GM10248 (cell line): ENCODE results near the gene RAB20.

Experiments used
- CTCF ChIA-PET: fragments of 300-600 bp; sonication (Branson Sonifier 250); formaldehyde crosslinking; extraction: SDS; loops from one replicate; lab custom pipeline; 2021; ENCODE audit warnings: antibody characterized with exemption; lab: Yijun Ruan, JAX
- POLR2A ChIA-PET: fragments of 350-650 bp; sonication (Branson Sonifier 250); formaldehyde crosslinking; extraction: SDS; loops from one replicate; lab custom pipeline; 2020; ENCODE audit warnings: antibody characterized with exemption; lab: Yijun Ruan, JAX
- DNase-seq: peaks from one replicate; pipeline ENCODE4 v3.0.0; 2012; ENCODE audit errors: extremely low spot score
- TF ChIP-seq, protein P1 (sequence below): IDR thresholded peaks from 2 replicates; pipeline ENCODE4 v1.5.1; 2012; ENCODE audit warnings: mild to moderate bottlenecking, low read depth; ENCODE audit errors: extremely low read depth, missing control alignments, control extremely low read depth

Gene RAB20

DNA sequence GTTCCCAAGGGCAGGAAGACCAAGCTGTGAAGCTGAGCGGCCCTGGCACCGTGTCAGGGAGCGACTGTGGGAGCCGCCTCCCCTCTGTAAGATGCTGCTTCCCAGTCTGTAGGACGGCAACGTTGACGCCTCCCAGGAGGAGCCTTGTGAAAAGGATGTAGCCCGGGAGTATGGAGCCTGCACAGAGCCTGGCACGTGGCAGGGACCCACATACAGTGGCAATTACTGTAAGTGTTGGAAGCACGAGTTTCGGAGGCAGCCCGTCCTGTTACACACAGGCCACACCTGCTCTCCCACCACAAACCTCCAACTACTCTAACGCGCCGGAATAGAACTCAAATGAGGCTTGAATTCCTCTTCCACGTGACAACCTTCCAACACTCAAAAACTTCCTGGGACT, 6.6 kb downstream of the RAB20 start:
- CTCF ChIA-PET: interaction anchor here (1.3 kb wide), 1 partner anchor 99 kb away, joined by 3 read pairs; no protein-coding TSS in a partner anchor

DNA sequence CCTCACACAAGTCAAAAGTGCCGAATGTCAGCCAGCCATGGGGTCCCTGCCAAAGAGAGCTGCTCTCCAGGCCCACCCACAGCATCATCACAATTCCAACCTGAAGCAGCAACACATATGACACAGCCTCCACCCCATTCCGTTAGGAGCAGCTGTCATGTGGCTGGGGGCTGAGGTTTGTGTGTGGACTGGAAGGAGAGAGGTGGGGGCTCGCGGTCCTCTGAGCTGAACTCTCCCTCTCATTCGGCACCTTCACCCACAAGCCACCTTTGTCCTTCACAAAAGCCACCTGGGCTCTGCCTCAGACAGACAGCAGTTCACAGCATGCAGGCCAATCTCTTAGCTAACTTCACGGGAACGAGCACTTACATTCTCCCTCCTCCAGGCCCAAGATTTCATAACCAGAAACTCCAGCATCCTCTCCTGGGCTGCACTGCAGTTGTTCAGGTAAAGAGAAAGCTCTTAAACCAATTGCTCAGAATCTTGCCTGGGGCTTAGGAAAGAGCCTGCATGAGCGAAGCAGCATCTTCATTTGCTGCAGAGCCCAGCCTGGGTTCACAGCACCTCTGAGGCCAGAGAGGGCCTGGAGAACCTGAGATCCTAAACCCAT, 7.2 kb downstream of the RAB20 start:
- DNase-seq: no peak
- ChIA-PET CTCF (interaction anchor here (1.1 to 1.3 kb wide), 2 partner anchors 13 to 98 kb away, joined by 3 read pairs; no protein-coding TSS in a partner anchor), POLR2A (interaction anchor here (0.6 kb wide), 1 partner anchor 20 kb away, joined by 6 read pairs; no protein-coding TSS in a partner anchor)
- TF ChIP-seq, protein P1, sequence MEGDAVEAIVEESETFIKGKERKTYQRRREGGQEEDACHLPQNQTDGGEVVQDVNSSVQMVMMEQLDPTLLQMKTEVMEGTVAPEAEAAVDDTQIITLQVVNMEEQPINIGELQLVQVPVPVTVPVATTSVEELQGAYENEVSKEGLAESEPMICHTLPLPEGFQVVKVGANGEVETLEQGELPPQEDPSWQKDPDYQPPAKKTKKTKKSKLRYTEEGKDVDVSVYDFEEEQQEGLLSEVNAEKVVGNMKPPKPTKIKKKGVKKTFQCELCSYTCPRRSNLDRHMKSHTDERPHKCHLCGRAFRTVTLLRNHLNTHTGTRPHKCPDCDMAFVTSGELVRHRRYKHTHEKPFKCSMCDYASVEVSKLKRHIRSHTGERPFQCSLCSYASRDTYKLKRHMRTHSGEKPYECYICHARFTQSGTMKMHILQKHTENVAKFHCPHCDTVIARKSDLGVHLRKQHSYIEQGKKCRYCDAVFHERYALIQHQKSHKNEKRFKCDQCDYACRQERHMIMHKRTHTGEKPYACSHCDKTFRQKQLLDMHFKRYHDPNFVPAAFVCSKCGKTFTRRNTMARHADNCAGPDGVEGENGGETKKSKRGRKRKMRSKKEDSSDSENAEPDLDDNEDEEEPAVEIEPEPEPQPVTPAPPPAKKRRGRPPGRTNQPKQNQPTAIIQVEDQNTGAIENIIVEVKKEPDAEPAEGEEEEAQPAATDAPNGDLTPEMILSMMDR: no peak

More for the DNA sequence above, 6.6 kb downstream of the RAB20 start:
- DNase-seq: no peak
- TF ChIP-seq, protein P1: no peak
- POLR2A ChIA-PET: interaction anchor here (0.6 kb wide), 1 partner anchor 19 kb away, joined by 6 read pairs; no protein-coding TSS in a partner anchor

DNA sequence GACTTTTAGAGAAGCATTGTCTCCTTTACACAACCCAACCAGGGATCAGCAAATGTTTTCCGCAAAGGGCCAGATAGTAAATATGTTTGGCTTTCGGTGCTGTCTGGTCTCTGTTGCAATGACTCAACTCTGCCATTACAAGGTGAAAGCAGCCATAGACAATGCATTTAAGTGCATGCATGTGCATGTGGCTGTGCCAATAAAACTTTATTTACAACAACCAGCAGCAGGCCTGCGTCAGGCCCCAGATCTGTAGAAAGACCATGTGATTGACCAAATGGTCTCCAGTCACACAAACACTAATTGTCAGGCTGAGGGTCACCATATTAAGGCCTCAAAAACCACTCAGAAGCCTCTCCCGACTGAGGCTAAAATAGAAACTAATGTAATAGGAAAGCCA, 8.1 kb downstream of the RAB20 start:
- ChIA-PET POLR2A (no interaction called here), CTCF (interaction anchor here (1.1 to 1.3 kb wide), 2 partner anchors 12 to 98 kb away, joined by 3 read pairs; no protein-coding TSS in a partner anchor)
- TF ChIP-seq, protein P1: no peak
- DNase-seq: no peak

DNA sequence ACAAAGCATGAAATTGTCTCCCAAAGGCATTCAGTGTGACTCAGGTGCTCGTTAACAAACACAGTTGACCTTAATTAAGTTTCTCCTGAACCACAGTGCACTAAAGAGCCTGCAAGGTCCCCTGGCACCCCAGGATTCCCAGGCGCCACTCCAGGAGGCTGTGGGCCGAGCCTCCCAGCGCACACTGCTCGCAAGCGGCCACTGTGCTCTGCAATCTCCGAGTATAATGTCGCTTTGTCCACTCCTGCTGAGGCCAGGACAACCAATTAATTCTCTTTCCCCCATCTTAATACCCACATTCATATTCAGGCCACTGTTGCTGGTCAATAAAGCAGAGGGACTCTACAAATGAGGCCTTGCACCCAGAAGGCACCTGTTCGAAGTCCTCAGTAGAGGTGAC, 8.8 kb downstream of the RAB20 start:
- DNase-seq: no peak
- ChIA-PET POLR2A (no interaction called here), CTCF (interaction anchor here (1.3 to 1.7 kb wide), 3 partner anchors 14 to 73 kb away, joined by 3 to 8 read pairs (median 3); no protein-coding TSS in a partner anchor)
- TF ChIP-seq, protein P1: no peak

DNA sequence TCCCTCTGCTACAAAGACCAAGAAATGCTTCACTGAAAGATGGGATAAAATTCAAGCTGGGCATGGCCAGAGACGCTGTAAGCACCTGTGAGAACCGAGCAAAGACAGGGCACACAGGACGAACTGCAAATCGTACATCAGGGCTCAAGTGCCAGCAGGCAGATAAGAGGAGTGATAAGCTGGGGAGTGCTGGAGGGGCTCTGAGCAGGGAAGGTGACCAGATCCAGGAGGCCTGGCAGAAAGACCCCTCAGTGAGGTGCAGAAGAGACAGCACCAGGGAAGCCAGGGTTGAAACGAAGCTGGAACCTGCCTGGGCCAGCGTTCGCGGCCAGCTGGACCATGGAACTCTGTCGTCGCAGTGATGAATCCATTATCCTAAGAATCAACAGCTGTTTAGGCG, 10.2 kb downstream of the RAB20 start:
- TF ChIP-seq, protein P1: no peak
- DNase-seq: no peak
- ChIA-PET POLR2A (interaction anchor here (0.9 kb wide), 1 partner anchor 14 kb away, joined by 5 read pairs; no protein-coding TSS in a partner anchor), CTCF (interaction anchor here (1.2 to 1.7 kb wide), 3 partner anchors 12 to 96 kb away, joined by 3 to 8 read pairs (median 4); no protein-coding TSS in a partner anchor)

DNA sequence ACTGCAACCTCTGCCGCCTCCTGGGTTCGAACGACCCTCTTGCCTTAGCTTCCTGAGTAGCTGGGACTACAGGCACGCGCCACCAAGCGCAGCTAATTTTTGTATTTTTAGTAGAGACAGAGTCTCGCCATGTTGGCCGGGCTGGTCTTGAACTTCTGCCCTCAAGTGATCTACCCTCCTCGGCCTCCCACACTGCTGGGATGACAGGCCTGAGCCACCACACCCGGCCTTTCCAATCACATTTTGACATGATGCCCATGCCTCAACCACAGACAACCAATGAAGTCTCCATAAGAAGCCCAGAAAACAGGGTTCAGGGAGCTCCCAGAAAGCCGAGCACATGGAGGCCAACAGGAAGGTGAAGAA, 11.7 kb downstream of the RAB20 start:
- POLR2A ChIA-PET: no interaction called here
- CTCF ChIA-PET: interaction anchor here (1.3 to 3.0 kb wide), 3 partner anchors 10 to 13 kb away, joined by 6 to 14 read pairs (median 6); partner anchors contain the start of gene RAB20
- no peak for DNase-seq
- TF ChIP-seq, protein P1: no peak
